HG03378 (cell line): ENCODE data around the gene RALA.

Experiments used
- ATAC-seq: cut with Tn5 transposase; IDR thresholded peaks from one replicate; pipeline ENCODE4 v1.9.1; 2021; ENCODE audit warnings: mild to moderate bottlenecking, moderate library complexity; ENCODE audit not compliant: unreplicated experiment

RALA gene

DNA sequence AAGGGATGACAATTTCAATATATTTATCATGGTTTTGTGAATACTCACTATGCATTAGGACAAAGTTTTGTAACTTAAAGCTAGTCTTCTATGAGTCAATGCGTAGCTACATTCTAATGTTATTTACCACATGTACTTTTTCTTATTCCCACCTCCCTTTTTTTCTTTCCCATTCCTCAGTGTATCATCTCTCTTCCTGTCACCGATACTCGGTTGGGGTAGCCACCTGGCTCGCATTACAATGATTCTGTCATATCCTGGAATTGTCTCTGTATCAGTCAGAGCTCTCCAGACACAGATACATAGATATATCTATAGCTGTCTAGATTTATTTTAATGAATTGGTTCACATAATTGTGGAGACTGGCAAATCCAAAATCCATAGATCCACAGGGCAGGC lies 9.8 kb upstream of the RALA start:
- ATAC-seq = no peak

DNA sequence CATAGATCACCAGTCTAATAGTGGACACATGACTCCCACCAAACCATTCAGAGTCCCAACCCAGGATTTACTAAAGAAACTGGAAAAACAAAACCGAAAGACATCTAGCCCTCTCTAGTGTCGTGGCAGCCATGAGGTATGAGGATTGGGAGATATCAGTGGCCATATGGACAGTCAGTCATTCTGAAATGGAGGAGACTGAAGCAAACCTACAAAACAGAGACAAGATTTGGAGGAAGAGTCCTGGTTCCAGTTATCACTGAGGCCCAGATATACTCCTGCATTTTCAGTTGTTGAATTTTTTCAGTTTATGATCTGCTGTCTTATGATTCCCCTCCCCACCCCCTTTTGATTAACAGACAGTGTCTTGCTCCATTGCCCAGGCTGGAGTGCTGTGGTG lies 9.1 kb upstream of the RALA start:
- no peak for ATAC-seq

DNA sequence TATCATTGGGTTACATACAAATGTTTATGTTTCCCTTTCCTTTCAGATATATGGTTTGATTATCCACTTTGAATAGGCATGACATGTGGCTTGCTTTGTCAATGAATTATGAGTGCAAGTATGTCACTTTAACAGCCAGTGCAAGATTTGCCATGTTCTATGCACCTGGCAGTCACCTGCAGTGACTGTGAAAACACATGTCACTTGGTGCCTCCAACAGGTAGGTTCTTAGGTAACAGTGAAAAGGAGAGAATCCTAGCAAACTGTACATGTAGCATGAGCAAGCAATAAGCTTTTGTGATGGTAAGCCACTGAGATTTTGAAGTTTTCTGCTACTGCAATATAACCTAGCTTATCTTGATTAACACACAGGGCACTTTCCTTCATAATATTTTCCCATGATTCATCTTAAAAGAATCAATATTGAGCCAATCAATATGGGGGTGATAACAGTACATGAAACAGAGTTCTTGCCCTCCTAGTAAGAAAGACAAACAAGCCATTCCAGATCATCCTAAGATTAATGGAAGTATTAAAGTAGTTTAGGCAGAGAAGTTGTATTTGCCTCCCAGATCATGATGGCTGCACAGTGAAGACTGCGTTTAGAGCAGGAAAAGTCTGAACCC lies 7.9 kb upstream of the RALA start:
- no peak for ATAC-seq

DNA sequence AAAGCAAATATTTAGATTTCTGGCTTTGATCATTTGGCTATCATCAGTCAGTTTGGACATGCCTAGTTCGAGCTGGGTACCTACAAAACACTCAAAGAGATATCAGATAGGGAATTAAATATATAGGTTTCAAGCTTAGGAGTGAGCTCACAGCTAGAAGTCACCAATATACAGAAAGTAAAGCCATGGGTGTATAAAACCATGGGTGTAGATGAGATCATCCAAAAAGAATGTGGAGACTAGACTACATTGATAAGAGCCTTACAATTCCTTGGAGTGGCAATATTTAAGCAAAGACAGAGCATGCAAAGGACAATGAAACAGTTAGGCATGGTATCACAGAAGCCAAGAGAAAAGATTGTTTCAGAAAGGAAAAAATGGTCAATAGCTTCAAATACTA lies 7.2 kb upstream of the RALA start:
- ATAC-seq = no peak

DNA sequence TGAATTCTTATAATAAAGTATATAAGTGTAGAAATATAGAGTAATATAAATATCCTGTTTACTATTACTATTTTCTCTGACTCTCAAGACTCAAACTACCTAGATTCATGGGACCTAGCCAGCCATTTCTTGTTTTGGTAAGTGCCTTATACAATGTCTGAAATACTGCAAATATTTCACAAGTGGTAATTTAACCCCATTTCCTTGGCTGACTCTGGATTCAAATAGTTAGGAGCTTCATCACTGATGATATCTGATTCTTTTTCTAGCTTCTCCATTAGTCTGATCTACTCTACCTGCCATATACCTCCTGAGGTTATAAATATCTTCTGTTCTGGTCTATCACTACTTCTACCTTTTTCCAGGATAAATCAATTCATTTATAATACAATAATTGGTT lies 6.4 kb upstream of the RALA start:
- no peak for ATAC-seq

DNA sequence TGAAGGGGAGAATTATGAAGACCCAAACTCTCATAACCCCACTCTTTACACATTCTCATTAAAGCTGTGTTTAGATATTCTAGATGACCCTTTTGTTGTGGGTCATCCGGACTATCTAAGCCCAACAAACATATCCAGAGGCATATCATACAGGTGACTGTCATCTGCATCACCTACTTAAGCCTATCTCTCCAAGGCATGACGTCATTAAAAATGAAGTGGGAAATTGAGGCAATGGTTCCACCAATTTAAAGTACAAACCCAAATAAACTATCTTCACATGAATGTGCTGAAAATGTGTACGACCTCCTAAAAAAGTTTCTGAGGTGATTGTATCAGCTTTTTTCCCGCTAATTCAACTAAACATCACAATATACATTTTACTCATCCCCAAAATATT lies 4.5 kb upstream of the RALA start:
- no peak for ATAC-seq

DNA sequence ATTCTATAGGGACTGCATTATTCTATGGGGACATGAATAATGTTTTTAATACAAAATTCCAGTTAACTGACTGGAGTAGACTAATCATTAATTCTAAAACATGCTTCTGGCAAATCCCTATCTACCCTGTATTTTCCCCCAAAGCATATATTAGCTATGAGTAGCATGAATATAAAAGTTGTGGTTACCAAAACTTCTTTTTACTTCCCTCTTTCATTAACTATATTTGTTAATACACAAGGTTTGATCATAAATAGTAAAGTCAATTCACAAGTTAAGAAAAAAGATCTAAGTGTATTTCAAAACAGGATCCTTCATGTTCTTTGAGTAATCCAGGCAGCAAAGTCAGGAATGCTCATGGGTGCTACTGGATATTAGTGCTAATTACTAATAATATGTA lies 2.9 kb upstream of the RALA start:
- ATAC-seq = no peak

DNA sequence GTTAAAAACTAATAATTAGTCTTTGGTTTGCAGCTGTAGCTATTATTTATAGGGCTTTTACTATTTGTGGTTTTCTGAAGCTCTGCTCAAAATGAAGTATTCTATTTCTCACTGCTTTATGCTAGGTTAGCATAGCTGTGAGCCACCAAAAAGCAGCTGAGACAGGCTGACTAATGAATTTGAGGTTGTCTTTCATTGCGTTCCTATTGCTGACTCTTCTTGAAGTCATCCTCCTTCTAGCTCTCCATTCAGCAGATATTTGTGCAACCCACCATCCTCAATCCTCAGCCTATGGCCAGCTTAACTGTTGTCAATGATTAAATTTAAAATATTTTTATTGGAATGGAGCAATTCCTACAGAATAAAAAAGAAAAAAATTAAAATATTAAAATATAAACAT lies 2.1 kb upstream of the RALA start:
- no peak for ATAC-seq

DNA sequence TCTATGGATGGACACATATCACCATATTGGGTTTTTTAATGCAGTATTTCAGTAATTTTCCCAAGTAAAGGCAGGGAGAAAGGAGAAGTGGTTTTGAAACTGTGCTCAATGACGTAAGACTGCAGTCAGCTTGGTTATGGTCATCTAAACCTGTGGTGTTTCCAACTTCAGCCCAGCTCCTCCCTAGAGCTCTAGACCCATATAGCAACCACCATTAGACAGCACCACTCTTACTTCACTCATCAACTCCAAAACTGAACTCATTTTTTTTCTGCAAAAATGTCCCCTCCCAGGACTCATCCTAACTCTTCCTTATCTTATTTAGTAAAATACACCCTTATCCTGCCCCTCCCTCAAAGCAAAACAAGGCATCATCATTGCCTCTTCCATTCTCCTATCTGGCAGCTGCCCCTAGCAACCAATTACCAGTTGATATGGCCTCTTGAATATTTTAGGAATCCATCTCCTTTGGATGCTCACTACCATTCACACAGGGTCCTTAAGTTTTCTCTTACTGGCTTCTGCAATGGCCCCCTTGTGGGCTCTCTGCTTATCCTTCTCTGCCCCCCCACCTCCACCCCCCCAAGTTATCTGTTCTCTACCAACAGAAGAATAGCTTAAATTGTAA lies 1.5 kb upstream of the RALA start:
- peak; percentile 37 for ATAC-seq

DNA sequence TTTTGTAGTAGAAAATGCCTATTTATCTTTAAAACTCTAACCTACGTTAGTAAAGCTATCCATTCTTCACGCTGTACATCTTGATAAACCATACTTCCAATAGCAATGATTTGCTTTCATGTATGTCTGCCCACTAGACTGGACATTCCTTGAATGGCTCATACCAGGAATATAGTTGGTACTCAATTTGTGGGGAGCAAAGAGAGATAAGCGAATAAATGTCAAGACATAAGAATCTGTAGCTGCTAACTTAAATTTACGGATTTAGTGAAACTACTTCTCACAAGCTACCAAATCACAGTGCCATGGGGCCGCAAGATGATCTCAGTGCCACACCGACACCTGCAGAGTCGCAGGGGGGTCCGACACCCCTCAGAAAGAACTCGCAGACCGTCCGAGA lies 763 bp upstream of the RALA start:
- no peak for ATAC-seq

DNA sequence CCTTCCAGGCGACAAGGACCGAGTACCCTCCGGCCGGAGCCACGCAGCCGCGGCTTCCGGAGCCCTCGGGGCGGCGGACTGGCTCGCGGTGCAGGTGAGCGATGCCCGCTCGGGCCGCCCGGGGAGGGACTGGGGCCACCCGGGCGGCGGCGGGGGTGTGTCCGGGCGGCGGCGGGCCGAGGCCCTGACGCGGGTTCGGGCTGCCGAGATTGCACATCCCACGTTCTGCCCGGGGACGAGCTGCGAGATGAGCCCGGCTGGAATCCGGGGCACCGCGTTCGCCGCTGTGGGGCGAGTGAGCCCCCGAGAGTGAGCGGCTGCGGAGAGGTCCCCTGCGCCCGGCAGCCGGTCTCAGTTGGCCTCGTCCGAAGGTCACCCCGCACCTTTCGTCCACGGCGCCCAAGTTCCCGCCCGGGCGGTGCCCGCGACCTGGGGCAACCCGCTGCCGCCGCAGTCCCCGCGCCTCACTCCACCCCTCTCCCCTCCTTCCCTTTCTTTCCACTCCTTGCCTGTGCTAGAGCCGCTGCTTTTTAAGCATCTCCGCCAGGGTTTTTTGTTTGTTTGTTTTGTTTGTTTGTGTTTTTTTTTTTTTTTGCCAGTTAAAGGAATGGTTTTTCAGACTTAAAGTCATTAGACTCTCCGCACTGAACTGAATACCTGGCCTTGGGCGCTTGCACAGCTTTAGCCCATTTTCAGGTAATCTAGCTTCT lies 515 bp downstream of the RALA start:
- peak; percentile 21 for ATAC-seq

DNA sequence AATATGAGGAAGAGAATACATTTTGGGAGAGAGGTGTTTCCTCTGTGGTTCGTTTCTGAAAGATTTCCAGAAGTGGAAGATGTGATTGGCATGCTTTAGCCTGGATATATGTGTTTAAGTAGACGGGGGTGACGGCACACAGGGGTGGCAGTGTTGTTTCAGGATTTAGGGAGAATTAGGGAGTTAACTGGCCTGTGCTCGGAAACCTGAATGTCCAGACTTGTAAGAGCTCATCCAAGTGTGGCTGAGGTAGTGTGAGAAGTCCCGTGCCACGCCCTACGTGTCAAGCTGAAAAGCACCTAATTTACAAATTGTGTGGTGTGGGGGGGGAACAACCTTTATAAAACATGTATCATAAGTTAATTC lies 1.1 kb downstream of the RALA start:
- no peak for ATAC-seq

DNA sequence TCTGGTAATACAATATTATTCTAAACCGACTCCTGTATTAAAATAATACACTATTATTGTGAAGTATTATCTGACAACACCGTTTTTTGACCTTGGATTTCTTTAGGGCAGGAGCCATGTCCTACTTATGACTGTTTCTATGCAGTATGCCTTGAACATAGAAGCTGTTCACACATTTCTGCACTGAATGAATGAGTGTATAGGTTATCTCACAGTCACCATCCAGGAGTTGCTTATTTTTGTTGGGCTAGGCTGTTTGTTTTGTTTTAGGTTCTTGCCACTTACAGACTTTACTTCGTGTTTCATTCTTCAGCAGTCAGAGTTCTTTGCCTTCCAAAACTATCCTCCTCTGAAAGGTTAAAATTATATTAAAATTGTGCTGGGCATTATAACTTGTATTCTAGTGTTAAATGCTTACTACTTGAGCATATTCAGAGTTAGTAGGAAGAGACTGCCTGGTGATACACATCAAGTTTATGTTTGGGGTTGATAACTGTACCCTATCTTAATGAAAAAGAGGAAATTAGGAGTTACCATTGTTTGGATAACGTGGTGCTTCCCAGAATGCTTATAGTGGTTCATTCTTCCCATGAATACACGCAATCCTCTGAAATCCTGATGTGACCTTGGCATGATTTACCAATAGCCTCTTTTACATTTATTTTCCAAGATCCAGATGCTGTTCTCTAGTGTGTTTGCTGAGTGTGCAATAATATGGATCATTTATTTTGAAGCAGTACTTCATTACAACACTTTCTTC lies 1.7 kb downstream of the RALA start:
- no peak for ATAC-seq

DNA sequence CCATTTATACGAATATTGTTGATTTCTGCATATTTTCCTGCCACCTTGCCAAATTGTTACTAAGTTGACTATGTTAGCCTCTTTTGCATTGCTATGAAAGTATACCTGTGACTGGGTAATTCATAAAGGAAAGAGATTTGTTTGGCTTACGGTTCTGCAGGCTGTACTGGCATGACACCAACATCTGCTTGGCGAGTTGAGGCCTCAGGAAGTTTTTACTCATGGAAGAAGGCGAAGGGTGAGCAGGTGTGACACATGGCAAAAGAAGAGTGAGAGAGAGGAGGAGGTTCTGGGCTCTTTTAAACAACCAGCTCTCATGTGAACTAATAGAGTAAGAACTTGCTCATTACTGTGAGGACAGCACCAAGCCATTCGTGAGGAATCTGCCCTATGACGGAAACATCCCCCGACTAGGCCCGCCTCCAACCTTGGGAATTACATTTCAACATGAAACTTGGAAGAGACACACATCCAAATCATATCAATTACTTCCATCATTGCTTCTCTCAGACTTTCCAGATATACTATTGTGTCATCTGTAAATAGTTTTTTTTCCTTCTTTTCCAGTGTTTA lies 8.4 kb downstream of the RALA start:
- ATAC-seq = no peak

DNA sequence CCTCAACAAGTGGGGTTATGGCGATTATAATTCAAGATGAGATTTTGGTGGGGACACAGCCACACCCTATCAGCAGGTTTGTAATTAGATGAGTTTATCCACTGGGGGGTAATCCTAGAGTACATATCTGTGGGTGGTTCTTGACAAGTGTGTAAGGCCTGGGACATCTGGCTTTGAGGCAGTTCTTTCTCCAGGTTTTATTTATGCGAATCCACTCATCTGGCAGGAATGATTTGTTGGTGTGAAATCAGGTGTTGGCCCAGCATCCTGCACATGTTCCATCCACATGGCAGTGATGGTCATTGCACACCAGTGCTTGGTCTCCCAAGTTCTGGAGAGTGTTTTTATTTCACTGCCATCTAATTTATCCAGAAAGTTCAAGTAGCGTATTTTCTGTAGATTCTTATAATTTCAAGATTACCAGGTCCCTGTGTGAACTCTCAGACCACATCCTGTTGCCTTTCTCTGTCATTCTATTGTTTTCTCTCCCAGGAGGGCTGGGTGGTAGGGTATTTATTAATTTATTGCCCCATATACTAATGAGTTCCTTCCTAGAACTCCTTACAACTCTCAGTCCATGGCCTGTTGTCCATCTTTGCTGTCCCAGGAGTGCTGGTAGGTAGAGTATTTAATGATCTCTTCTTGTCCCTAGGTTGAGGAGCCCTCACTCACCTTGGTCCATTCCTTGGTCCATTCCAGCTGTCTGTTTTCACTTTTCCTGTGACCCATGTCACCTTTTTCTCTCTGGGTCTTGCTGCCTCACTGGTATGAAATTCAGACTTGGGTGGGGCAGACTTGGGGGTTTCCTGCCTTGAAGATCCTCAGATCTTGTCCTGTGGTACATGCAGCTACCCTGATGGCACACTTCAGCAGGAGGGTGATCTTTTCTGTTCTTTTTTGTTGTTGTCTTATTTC lies 10.4 kb downstream of the RALA start:
- peak; percentile 70 for ATAC-seq

DNA sequence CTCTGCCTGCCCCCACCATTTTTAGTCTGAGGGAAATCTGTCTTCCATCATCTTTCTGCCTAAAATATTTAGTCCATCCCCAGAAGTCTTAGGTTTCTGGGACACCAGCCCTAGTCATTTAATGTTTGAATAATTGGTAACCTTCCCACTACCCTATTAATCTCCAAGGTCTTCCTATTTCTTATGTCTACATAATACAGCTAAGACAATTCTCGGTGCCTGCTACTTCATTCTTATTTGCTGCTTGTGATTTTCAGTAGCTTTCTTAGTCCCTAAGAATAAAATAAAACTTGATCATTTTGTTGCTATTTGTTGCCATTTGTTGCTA lies 11.1 kb downstream of the RALA start:
- ATAC-seq = no peak

DNA sequence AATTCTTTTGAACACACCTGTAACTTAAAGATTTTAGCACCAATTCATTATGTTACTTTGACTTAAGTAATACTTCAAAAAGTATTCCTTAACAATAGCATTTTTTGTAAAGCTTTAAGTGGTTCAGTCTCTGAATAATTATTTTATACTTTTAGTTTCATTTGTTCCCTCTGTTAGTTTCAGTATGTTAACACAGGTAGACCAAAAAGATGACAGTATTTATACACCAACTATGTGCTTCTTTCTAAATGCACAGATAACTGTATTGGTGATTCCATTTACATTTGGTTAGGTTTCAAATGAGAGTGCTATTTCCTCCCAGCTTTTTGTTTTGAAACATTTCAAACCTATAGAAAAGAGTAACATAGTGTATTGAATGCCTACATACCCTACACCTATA lies 14.0 kb downstream of the RALA start:
- peak; percentile 57 for ATAC-seq

DNA sequence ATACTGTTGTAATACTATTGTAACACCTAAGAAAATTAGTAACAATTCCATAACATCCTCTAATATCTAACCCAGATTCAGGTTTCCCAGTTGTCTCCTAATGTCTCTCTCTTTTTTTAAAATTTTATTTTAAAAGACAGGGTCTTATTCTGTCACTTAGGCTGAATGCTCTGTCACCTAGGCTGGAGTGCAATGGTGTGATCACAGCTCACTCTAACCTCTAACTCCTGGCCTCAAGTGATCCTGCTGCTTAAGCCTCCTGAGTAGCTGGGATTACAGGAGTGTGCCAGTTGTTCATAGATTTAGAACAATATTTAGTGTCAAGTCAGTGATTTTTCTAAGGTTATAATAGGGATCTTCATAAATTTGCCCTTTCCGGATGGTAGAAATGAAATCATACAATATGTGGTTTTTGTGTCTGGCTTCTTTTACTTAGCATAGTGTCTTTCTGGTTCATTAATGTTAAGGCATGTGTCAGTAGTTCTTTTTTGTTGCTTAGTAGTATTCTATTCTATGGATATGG lies 14.7 kb downstream of the RALA start:
- ATAC-seq = no peak

DNA sequence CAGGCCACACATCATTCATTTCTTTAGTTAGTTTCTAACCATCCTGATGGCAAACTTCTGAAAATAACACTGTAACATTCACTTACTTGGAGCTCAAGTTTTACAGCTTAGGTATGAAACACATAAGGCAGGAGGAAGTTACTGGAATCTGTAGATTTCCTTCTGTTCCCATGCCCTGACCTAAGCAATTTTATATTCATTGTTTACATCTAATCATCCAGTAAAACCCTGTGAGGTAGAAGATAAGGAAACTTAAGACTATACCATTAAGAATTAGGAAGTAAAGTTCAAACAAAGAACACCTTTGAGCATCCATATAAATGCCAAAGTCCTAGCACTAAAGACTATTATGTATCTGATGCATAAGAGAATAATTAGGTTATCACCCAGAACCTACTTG lies 19.5 kb downstream of the RALA start:
- ATAC-seq = no peak

DNA sequence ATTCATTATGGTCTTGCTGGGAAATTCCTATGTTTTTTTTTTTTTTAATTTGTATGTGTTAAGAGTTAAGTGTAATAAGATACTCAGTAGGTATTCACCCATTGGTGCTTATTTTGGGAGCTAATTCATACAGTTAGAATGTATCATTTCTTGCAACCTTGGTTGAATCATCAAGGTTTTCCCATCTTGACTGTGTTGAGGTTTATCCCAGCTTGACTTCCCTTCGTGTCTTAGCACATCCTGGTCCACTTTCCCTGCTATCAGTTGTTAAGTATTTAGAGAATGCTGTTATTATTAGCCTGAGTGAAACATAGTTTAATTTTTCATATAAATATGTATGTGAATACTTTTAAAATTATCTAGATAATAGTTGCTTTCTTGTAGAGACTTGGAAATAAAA lies 20.8 kb downstream of the RALA start:
- ATAC-seq = no peak
